Right atrium auricular region (tissue), 2 donors: ENCODE data around the gene FZD10. TPM values are rescaled to one million over a fixed set of nuclear protein-coding genes. Genes with fewer than 3 reads are reported as not detected.

ENCODE experiments used
- DNase-seq: peaks from one replicate; pipeline ENCODE4 v3.0.0-alpha.2; 2019; ENCODE audit warnings: low spot score
- H3K27ac ChIP-seq, 2 donors: fragments of 200-600 bp; sonication (generic); 1 replicate in 1 of 2; 2 replicates in 1 of 2; pipeline ENCODE4 v1.5.1; 2016 to 2019
- H3K27me3 ChIP-seq, 2 donors: fragments of 200-600 bp; sonication (generic); one replicate each; pipeline versions ENCODE4 v1.5.1 to v1.6.0; 2017 to 2019
- H3K36me3 ChIP-seq: fragments of 200-600 bp; sonication (generic); one replicate; pipeline ENCODE4 v1.5.1; 2016
- H3K4me1 ChIP-seq, 2 donors: fragments of 200-600 bp; sonication (generic); one replicate each; pipeline versions ENCODE4 v1.5.1 to v1.6.0; 2017 to 2019
- H3K4me3 ChIP-seq, 2 donors: fragments of 200-600 bp; sonication (generic); 1 replicate in 1 of 2; 2 replicates in 1 of 2; pipeline ENCODE4 v1.5.1; 2017 to 2019; ENCODE audit warnings: mild to moderate bottlenecking in 1 of 2, moderate library complexity in 1 of 2
- H3K9me3 ChIP-seq, 2 donors: fragments of 200-600 bp; sonication (generic); one replicate each; pipeline ENCODE4 v1.5.1; 2019
- CTCF ChIP-seq, 2 donors: fragments of 200-600 bp; sonication (generic); IDR thresholded peaks; one replicate each; pipeline ENCODE4 v1.5.1; 2019; ENCODE audit warnings: antibody characterized with exemption in 2 of 2
- total RNA-seq, 2 donors: library from RNA; depleted of rRNA; stranded (reverse); fragments of >200 nt; gene quantifications; one replicate each; pipeline ENCODE4 v1.1.0, GENCODE V29; 2016

Gene FZD10
- total RNA-seq, 2 donors from 2014 or later, result 0.19 to 0.28 TPM

GRCh38 chr12:130205495-130205894 lies 43.2 kb downstream of the FZD10 start:
- Histone ChIP-seq H3K27me3 (no peaks in the 10 kb centered on the region), H3K4me3 (no peak overlapping the region), H3K9me3 (no peaks in the 10 kb centered on the region), H3K36me3 (no peaks in the 10 kb centered on the region), H3K4me1 (no peaks in the 10 kb centered on the region), H3K27ac (no peak overlapping the region)
- TF ChIP-seq CTCF (IDR thresholded peaks at IDR 0.05), result no peak
- DNase-seq, result no peak

GRCh38 chr12:130212384-130212989 lies 50.2 kb downstream of the FZD10 start:
- Histone ChIP-seq H3K36me3 (no peaks in the 10 kb centered on the region), H3K9me3 (peaks cover 0 to 5% of the 10 kb centered on the region in 2 donors), H3K4me3 (no peak overlapping the region), H3K27ac (no peak overlapping the region), H3K27me3 (no peaks in the 10 kb centered on the region), H3K4me1 (no peaks in the 10 kb centered on the region)
- TF ChIP-seq CTCF (IDR thresholded peaks at IDR 0.05), result no peak
- DNase-seq, result no peak

- no peaks in the 10 kb centered on the region for H3K27me3 ChIP-seq
- H3K4me1 ChIP-seq, result no peaks in the 10 kb centered on the region
- no peaks in the 10 kb centered on the region for H3K36me3 ChIP-seq
- TF ChIP-seq CTCF (IDR thresholded peaks at IDR 0.05), result no peak
- H3K27ac ChIP-seq, result no peak overlapping the region
- DNase-seq, result no peak
- H3K4me3 ChIP-seq, result no peak overlapping the region
- H3K9me3 ChIP-seq, result peaks cover 0 to 5% of the 10 kb centered on the region in 2 donors
These were observed 51.0 kb downstream of the FZD10 start for GRCh38 chr12:130213249-130213648.

GRCh38 chr12:130214686-130215395 lies 52.6 kb downstream of the FZD10 start:
- Histone ChIP-seq H3K27ac (no peak overlapping the region), H3K9me3 (peaks cover 0 to 5% of the 10 kb centered on the region in 2 donors), H3K4me1 (no peaks in the 10 kb centered on the region), H3K36me3 (no peaks in the 10 kb centered on the region), H3K4me3 (no peak overlapping the region), H3K27me3 (no peaks in the 10 kb centered on the region)
- no peak for DNase-seq
- TF ChIP-seq CTCF (IDR thresholded peaks at IDR 0.05), result no peak

Other genes starting within 250 kb of the FZD10 start
- gene PIWIL1, start 175.4 kb downstream of the FZD10 start, total RNA-seq, result not detected